ENCODE data around the gene OVCA2.

GRCh38 chr17:2035541-2036488, 6.0 kb upstream of the OVCA2 start:
- no peak for TF ChIP-seq POLR2AphosphoS5 (IDR thresholded peaks at IDR 0.05; ENCODE audit: low read depth, low read length)
- TF ChIP-seq, protein P1, sequence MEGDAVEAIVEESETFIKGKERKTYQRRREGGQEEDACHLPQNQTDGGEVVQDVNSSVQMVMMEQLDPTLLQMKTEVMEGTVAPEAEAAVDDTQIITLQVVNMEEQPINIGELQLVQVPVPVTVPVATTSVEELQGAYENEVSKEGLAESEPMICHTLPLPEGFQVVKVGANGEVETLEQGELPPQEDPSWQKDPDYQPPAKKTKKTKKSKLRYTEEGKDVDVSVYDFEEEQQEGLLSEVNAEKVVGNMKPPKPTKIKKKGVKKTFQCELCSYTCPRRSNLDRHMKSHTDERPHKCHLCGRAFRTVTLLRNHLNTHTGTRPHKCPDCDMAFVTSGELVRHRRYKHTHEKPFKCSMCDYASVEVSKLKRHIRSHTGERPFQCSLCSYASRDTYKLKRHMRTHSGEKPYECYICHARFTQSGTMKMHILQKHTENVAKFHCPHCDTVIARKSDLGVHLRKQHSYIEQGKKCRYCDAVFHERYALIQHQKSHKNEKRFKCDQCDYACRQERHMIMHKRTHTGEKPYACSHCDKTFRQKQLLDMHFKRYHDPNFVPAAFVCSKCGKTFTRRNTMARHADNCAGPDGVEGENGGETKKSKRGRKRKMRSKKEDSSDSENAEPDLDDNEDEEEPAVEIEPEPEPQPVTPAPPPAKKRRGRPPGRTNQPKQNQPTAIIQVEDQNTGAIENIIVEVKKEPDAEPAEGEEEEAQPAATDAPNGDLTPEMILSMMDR (IDR thresholded peaks at IDR 0.05), result no peak
